A549 treated with ZK216348 at 1 μM for 4 hours (cell line): Measurements from ENCODE around the gene ETAA1. TPM values are rescaled to one million over a fixed set of nuclear protein-coding genes. Genes with fewer than 3 reads are reported as not detected.

Experiments used
- total RNA-seq: library from RNA; stranded (reverse); fragments of 200-300 nt; extraction: Qiagen RNA extraction; gene quantifications from 5 replicates; pipeline ENCODE4 v1.2.3, GENCODE V29; 2022; ENCODE audit warnings: low read depth

ETAA1 gene
- 5.2 to 12.1 TPM (median 9.1 TPM) in 5 replicates for total RNA-seq

DNA sequence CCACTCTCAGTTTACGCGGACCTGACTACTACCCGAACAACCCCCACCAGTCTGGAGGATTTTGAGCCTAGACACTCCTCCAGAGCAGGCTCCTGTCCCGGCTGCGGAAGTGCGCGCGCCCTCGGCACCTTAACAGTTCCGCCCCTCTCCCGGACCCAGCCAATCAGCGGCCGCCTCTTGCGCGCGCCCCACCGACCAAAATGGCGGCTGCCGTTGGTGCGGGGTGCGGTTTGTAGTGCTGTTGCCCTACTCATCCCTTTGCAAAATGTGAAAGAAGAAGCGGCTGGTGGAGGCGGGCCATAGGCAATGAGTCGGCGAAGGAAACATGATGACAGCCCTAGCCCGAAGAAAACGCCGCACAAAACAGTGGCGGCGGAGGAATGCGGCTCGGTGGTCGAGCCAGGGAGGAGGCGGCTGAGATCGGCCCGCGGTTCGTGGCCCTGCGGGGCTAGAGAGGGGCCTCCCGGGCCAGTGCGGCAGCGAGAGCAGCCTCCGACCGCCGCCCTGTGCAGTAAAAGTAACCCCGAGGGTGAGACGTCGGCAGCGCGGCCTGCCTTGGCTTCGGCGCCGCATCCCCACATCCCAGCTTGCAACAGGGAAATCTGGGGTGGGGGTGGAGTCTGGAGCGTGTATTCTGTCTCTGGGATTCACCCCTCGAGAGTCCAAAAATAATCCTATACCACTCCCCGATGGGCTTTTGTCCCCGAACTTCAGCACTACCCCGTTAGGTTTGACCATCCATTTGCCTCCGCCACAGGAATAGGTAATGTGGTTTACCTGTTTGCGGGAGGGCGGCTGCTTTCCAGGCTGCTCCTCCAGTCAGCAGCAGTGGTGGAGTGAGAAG is at the start of gene ETAA1:
Gene ETAA1 (plus strand): TSS at position 191 of the 844 bp plus-strand sequence. CDS start 116 bp downstream, at position 307.

